Measurements from ENCODE around the gene METAP1D.
A peak's percentile ranks its signal among the peaks of the same experiment; 100 is the strongest.

The METAP1D gene

DNA sequence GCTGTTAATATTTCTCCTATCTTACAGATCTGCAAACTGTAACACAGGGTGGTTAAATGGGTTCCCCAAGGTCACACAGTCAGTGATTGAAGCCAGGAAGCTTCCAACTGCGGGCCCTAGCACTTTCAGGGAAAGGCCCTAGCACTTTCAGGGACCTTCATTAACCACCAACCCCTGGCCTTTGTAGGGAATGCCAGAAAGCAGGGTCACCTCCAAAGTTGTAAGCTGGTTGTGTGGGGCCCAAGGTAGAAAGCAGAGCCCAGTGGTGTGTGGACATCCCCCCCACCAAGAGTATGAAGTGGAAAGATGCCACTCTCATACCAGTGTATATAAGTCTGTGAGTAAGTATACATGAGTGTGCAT, 98.5 kb downstream of the METAP1D start:
- peaks cover 79% of the 10 kb centered on the region for H3K27me3 ChIP-seq (ENCODE audit: control insufficient read depth, insufficient read depth, low read length)

DNA sequence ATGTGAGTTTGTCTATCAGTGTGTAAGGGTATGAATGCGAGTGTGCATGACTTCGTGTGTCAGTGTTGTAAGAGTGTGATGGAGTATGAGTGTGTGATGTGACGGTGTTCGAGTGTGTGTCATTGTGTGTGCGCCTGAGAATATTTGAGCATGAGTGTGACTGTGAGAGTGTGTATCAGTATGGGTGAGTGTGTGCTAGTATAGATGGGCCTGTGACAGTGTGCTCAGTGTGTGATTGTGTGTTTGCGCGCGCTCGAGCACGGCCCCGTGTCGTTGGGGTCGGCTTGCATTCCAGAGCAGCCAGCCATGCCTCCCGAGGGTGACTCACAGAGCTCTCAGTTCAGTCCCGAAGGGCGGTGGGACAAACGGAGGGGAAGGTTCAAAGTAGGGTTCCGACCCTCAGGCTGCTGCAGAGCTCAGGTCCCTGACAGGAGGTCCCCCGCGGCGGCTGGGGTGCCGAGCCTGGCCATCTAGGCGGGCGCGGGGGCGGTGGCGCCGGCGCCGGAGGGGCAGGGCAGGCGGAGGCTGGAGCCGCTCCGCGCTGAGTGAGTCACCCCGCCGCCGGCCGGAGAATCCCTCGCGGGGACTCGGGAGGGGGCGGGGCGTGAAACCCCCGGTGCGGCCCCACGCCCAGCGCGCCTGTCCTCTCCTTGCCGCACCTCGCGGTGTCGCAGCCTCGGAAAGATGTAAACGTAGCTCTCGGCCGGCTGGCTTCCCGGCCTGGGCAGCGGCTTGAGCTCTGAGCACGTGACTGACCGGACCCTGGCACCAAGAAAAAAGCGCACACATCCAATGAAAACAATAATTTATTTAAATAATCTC, 99.1 kb downstream of the METAP1D start:
- Histone ChIP-seq H3K9me3 (ENCODE audit: control insufficient read depth, insufficient read depth, low read length) (no peaks in the 10 kb centered on the region), H3K4me3 (ENCODE audit: low read length) (no peak overlapping the region; the same call in 1 of the 2 replicates), H3K27ac (ENCODE audit: low read length) (no peak overlapping the region), H3K36me3 (ENCODE audit: control insufficient read depth, insufficient read depth, low read length) (no peaks in the 10 kb centered on the region), H3K4me1 (ENCODE audit: control insufficient read depth, insufficient read depth, low read length) (peaks cover 5% of the 10 kb centered on the region), H3K27me3 (ENCODE audit: control insufficient read depth, insufficient read depth, low read length) (peaks cover 76% of the 10 kb centered on the region)
- 100% methylated on average over 5 of the region's 61 CpGs for WGBS (ENCODE audit: insufficient coverage, insufficient read length)
- DNase-seq (ENCODE audit: low read depth, low spot score), result no peak

More for the DNA sequence above, 98.5 kb downstream of the METAP1D start:
- no peaks in the 10 kb centered on the region for H3K36me3 ChIP-seq (ENCODE audit: control insufficient read depth, insufficient read depth, low read length)
- H3K4me1 ChIP-seq (ENCODE audit: control insufficient read depth, insufficient read depth, low read length), result peaks cover 5% of the 10 kb centered on the region
- no CpG with 5 or more reads among the region's 1 CpG for WGBS (ENCODE audit: insufficient coverage, insufficient read length)
- no peaks in the 10 kb centered on the region for H3K9me3 ChIP-seq (ENCODE audit: control insufficient read depth, insufficient read depth, low read length)
- no peak overlapping the region for H3K27ac ChIP-seq (ENCODE audit: low read length)
- DNase-seq (ENCODE audit: low read depth, low spot score), result no peak
- no peak overlapping the region for H3K4me3 ChIP-seq (ENCODE audit: low read length)

DNA sequence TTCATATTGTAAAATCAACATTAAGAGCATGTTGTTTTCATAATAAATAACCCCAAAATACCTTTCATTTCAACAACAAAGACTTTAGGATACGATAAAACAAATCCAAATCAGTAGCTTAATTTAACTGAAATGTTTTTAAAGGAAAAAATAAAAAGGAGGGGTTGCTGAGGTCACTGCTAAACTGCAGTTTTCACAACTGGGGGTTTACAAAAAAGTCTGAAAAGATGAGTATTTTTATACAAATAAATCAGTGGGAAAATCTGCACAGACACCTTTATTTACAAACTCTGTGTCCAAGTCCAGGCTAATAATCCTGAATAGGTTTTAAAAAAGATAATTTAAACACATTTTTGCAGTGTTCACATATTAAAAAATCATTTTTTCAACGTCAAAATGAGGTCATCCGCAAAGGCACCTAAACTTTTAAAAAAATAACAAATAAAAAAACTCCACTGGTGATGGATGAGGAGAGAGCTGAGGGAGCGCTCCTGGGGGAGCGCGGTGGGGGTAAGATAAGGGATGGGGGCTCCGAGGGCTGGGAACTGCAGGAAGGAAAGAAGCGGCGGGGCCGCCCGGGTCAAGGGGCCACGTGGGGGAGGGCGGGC, 99.8 kb downstream of the METAP1D start:
- WGBS (ENCODE audit: insufficient coverage, insufficient read length), result no CpG with 5 or more reads among the region's 13 CpGs
- peaks cover 76% of the 10 kb centered on the region for H3K27me3 ChIP-seq (ENCODE audit: control insufficient read depth, insufficient read depth, low read length)
- DNase-seq (ENCODE audit: low read depth, low spot score), result no peak
- H3K4me3 ChIP-seq (ENCODE audit: low read length), result no peak overlapping the region
- no peak overlapping the region for H3K27ac ChIP-seq (ENCODE audit: low read length)
- H3K9me3 ChIP-seq (ENCODE audit: control insufficient read depth, insufficient read depth, low read length), result no peaks in the 10 kb centered on the region
- H3K4me1 ChIP-seq (ENCODE audit: control insufficient read depth, insufficient read depth, low read length), result peaks cover 5% of the 10 kb centered on the region
- H3K36me3 ChIP-seq (ENCODE audit: control insufficient read depth, insufficient read depth, low read length), result no peaks in the 10 kb centered on the region

DNA sequence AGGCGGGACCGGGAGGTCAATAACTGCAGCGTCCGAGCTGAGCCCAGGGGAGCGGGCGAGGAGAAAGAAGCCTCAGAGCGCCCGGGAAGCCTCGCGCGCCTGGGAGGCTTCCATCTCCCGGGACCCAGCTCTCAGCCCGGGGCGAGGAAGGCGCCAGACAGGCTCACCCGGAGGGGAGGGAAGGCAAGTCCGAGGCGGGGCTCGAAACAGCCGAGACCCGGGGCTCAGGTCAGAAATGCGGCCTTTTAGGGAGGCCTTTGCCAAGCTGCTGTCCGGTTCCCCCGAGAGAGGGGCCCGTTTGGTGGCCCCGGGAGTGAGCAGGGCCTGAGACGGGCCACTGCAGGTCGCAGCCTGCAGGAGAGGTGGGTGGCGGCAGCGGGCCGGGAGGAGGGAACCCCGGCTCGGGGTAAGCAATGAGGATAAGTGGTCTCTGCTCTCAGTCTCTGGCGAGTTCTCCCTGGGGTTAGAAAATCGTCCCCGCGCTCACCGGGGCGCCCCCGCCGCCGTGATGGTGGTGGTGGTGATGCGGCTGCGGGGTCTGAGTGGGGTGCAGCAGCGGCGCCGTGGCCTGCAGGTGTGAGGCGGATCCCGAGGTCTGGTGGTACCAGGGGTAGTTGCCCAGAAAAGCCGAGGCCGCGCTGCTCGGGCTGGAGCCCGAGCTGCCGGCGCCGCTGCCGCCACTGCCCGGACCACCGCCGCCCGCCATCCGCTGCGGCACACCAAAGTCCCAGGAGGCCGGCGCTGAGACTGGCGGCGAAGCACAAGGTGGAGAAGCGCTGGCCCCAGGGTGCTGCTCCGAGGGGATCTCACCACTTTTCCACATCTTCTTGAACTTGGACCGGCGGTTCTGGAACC, 100.6 kb downstream of the METAP1D start:
- Histone ChIP-seq H3K4me3 (ENCODE audit: low read length) (no peak overlapping the region), H3K27me3 (ENCODE audit: control insufficient read depth, insufficient read depth, low read length) (peaks cover 78% of the 10 kb centered on the region), H3K27ac (ENCODE audit: low read length) (no peak overlapping the region), H3K9me3 (ENCODE audit: control insufficient read depth, insufficient read depth, low read length) (no peaks in the 10 kb centered on the region), H3K4me1 (ENCODE audit: control insufficient read depth, insufficient read depth, low read length) (peaks cover 5% of the 10 kb centered on the region), H3K36me3 (ENCODE audit: control insufficient read depth, insufficient read depth, low read length) (no peaks in the 10 kb centered on the region)
- no peak for DNase-seq (ENCODE audit: low read depth, low spot score)
- no CpG with 5 or more reads among the region's 72 CpGs for WGBS (ENCODE audit: insufficient coverage, insufficient read length)

- no peak for DNase-seq (ENCODE audit: low read depth, low spot score)
- H3K27ac ChIP-seq (ENCODE audit: low read length), result no peak overlapping the region
- H3K36me3 ChIP-seq (ENCODE audit: control insufficient read depth, insufficient read depth, low read length), result no peaks in the 10 kb centered on the region
- H3K4me3 ChIP-seq (ENCODE audit: low read length), result no peak overlapping the region
- WGBS (ENCODE audit: insufficient coverage, insufficient read length), result no CpG with 5 or more reads among the region's 54 CpGs
- H3K9me3 ChIP-seq (ENCODE audit: control insufficient read depth, insufficient read depth, low read length), result no peaks in the 10 kb centered on the region
- H3K27me3 ChIP-seq (ENCODE audit: control insufficient read depth, insufficient read depth, low read length), result peaks cover 78% of the 10 kb centered on the region
- H3K4me1 ChIP-seq (ENCODE audit: control insufficient read depth, insufficient read depth, low read length), result peaks cover 6% of the 10 kb centered on the region
These were observed 101.4 kb downstream of the METAP1D start for GRCh38 chr2:172100935-172101820.

DNA sequence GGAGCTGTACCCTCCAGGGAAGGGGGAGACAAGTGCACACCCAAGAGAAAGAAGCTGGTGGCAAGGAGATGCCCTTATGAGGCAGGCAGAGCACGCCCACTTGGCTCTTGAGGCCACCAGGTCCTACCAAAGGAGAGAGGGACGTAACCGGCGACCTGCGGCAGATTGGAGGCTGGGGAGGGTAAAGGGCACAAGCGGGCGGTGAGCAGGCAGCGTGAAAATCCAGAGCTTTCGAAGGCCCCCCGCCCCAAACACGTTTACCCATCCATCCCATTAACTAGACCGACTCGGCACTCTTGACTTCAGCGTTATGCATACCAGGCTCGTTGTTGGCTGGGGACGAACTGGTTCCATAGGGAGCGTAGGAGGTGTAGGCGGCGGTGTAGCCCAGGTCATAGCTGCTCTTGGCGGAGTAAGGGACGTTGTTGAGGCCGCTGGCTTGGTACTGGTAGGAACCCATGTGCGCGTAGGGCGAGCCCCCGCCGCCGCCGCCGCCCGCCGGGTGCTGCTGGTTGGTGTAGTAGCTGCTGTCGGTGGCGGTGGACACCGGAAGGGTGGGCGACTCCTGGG, 102.2 kb downstream of the METAP1D start:
- H3K4me3 ChIP-seq (ENCODE audit: low read length), result peak overlapping the region; percentile 25; the same call in 1 of the 2 replicates
- no peak for DNase-seq (ENCODE audit: low read depth, low spot score)
- peaks cover 79% of the 10 kb centered on the region for H3K27me3 ChIP-seq (ENCODE audit: control insufficient read depth, insufficient read depth, low read length)

GRCh38 chr2:172102391-172103359, 102.9 kb downstream of the METAP1D start, which contains the start of gene DLX2:
Gene DLX2, minus strand, starts transcription at chr2:172102900. Its CDS starts 362 bp downstream, at chr2:172102538.
- Histone ChIP-seq H3K4me1 (ENCODE audit: control insufficient read depth, insufficient read depth, low read length) (peaks cover 6% of the 10 kb centered on the region), H3K4me3 (ENCODE audit: low read length) (peak within 1 kb of the TSS; percentile 25; the same call in 1 of the 2 replicates), H3K27ac (ENCODE audit: low read length) (no peak within 1 kb of the TSS), H3K27me3 (ENCODE audit: control insufficient read depth, insufficient read depth, low read length) (peaks cover 78% of the 10 kb centered on the region), H3K36me3 (ENCODE audit: control insufficient read depth, insufficient read depth, low read length) (no peaks in the 10 kb centered on the region), H3K9me3 (ENCODE audit: control insufficient read depth, insufficient read depth, low read length) (no peaks in the 10 kb centered on the region)
- no peak for DNase-seq (ENCODE audit: low read depth, low spot score)
- WGBS (ENCODE audit: insufficient coverage, insufficient read length), result no CpG with 5 or more reads among the region's 74 CpGs

More for the DNA sequence above, 102.2 kb downstream of the METAP1D start:
- H3K27ac ChIP-seq (ENCODE audit: low read length), result no peak overlapping the region
- no peaks in the 10 kb centered on the region for H3K9me3 ChIP-seq (ENCODE audit: control insufficient read depth, insufficient read depth, low read length)
- H3K4me1 ChIP-seq (ENCODE audit: control insufficient read depth, insufficient read depth, low read length), result peaks cover 6% of the 10 kb centered on the region
- WGBS (ENCODE audit: insufficient coverage, insufficient read length), result no CpG with 5 or more reads among the region's 36 CpGs
- no peaks in the 10 kb centered on the region for H3K36me3 ChIP-seq (ENCODE audit: control insufficient read depth, insufficient read depth, low read length)

DNA sequence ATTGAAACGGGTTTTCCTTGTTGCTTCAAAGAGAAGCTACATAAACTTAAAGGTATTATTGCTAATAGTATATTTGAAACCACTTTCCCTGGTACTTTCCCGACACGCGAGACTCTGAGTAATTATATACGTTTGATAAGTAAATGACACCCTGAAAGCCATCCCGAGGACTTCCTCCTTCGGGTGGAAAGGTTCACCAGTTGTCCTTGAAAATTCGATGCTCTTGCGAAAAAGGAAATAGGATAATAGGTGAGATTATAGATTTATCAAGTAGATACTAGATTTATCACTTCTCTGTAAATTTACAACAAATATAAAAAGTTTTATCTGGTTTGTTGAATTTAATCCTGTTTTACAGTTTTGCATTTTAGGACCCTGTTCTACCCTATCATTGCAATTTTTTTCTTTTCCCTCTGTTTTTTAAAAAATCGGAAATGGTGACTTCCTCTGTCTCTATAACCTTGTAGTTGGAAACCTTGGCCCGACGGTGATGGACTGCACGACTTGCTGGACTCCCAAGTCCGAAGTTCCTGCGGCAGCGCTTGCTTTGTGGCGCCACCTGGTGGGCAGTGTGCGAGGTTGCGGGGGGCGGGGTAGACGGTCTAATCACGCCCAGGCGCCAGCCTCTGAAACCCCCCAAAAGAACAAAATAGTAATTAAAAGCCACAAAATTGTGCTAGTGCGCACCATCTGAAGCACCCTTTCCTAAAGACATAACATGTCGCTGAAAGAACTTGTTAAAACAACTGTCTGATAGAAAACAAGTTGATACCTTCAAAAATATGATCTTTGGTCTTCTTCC, 103.9 kb downstream of the METAP1D start:
- no CpG with 5 or more reads among the region's 25 CpGs for WGBS (ENCODE audit: insufficient coverage, insufficient read length)
- peaks cover 78% of the 10 kb centered on the region for H3K27me3 ChIP-seq (ENCODE audit: control insufficient read depth, insufficient read depth, low read length)
- H3K4me3 ChIP-seq (ENCODE audit: low read length), result no peak overlapping the region
- no peak for DNase-seq (ENCODE audit: low read depth, low spot score)
- H3K27ac ChIP-seq (ENCODE audit: low read length), result no peak overlapping the region
- no peaks in the 10 kb centered on the region for H3K9me3 ChIP-seq (ENCODE audit: control insufficient read depth, insufficient read depth, low read length)
- H3K4me1 ChIP-seq (ENCODE audit: control insufficient read depth, insufficient read depth, low read length), result peaks cover 9% of the 10 kb centered on the region
- no peaks in the 10 kb centered on the region for H3K36me3 ChIP-seq (ENCODE audit: control insufficient read depth, insufficient read depth, low read length)

All from iPS DF 6.9 (cell line).